NCI-H1694 (cell line): ENCODE measurements around the gene IFI27.
"Not testable (repeated sequence)": the region's sequence is repeated elsewhere in the genome, so short reads cannot be mapped to it uniquely, and the experiment has no call there.

Experiments
- DNase-seq: peaks from one replicate; lab custom pipeline; 2025; lab: John Stamatoyannopoulos, UW

IFI27 gene

GRCh38 chr14:94153750-94154342, 43.3 kb downstream of the IFI27 start:
- no peak for DNase-seq

DNA sequence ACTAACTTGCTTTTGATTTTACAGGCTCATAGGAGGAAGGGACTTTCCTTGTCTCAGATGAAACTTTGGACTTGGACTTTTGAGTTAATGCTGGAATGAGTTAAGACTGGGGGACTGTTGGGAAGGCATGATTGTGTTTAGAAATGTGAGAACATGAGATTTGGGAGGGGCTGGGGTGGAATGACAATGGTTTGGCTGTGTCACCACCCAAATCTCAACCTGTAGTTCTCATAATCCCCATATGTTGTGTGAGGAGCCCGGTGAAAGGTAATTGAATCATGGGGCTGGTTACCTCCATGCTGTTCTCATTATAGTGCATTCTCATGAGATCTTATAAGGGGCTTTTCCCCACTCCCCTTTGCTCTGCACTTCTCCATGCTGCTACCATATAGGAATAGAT, 45.6 kb downstream of the IFI27 start:
- not testable (repeated sequence) for DNase-seq

DNA sequence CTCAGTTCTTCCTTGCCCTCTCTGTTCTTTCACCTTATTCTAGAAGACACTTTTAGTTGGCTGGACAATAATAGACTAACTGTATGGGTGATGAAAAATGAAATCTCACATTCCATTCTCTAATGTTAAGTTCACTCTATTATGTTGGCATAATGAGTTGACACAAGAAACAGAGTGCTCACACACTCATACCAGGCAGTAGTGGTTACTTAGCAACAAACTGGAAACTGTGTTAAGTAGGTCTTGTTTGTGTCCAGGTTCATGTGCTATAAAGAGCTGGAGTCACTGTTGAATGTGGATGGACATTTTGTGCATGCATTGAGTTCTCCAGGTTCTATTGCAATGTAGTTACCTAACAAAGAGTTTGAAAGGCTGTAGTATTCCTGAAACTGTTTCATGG, 46.7 kb downstream of the IFI27 start:
- DNase-seq: no peak

GRCh38 chr14:94158239-94158883, 47.8 kb downstream of the IFI27 start:
- no peak for DNase-seq

DNA sequence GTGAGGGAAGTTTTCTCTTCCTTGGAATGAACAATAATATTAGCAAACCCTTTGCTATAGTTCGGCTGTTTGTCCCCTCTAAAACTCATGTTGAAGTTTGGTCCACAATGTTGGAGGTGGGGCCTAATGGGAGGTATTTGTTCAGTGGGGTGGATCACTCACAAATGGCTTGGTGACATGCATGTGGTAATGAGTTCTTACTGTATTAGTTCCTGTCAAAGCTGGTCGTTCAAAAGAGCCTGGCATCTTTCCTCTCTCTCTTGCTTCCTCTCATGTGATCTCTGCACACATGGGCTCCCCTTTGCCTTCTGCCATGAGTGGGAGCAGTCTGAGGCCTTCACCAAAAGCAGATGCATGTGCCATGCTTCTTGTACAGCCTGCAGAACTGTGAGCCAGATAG, 50.5 kb downstream of the IFI27 start:
- DNase-seq: no peak

DNA sequence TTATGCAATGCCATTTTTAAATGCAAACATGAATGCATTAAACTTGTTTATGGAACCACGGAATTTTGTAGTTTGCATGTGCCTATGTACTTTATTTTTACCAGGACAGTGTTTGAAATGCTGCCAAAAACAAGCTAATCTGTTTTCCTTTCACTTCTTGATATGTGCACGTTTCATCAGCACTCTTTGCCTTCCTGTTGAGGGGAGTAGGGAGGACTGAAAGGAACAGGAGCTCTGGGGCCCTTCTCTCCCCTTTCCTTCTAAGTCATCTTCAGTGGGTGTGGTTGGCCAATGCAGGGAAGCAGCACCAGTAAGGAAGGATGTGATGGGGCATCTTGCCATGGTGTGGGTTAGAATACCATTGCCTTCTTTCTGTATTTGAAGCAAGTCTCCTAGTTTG, 51.4 kb downstream of the IFI27 start:
- peak; percentile 41 for DNase-seq

GRCh38 chr14:94162466-94162865, 51.9 kb downstream of the IFI27 start:
- no peak for DNase-seq

- no peak for DNase-seq
Observed at GRCh38 chr14:94163796-94164195, 53.3 kb downstream of the IFI27 start.

- peak; percentile 81 for DNase-seq
Observed at GRCh38 chr14:94164685-94165431, 54.3 kb downstream of the IFI27 start.

DNA sequence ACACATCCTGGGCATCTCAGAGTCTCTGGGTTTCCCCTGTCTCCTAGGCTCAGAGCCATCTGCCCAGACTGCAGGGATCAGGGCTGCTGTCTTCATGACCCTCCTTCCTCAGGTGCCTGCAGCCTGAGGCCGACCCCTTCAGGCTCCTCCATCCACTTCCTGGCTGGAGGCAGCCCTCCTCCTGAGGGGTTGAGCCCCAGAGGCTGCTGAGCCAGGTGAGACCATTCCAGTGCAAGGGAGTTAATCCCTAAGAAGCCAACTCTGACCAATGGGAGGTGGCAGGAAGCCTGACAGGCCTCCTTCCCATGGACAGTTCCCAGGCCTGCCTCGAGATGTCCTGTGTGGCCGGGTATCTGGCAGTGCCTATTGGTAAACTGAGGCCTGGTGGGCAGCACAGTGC, 55.2 kb downstream of the IFI27 start:
- DNase-seq: no peak
